ENCODE results near the gene STX17.

Gene STX17

DNA sequence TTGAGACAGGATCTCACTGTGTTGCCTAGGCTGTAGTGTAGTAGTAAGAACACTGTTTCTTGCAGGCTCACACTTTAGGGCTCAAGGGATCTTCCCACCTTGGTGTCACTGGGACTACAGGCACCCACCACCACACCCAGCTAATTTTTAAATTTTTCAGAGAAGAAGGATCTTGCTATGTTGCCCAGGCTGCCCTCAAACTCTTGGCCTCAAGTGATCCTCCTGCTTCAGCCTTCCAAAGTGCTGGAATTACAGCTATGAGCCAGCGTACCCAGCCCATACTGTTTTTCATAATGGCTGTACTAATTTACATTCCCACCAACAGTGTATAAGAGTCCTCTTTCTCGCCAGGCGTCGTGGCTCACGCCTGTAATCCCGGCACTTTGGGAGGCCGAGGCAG lies 5.1 kb downstream of the STX17 start:
- H3K36me3 ChIP-seq, result peaks cover 16% of the 10 kb centered on the region
- no peak overlapping the region for H3K4me3 ChIP-seq (ENCODE audit: low read depth, low read length)
- no peak overlapping the region for H3K27ac ChIP-seq
- no peaks in the 10 kb centered on the region for H3K27me3 ChIP-seq (ENCODE audit: insufficient read depth, low read depth, severe bottlenecking)
- DNase-seq, result no peak
- peaks cover 3% of the 10 kb centered on the region for H3K9me3 ChIP-seq (ENCODE audit: severe bottlenecking)
- no peak for TF ChIP-seq CTCF (IDR thresholded peaks at IDR 0.05; ENCODE audit: low read depth, low read length)

DNA sequence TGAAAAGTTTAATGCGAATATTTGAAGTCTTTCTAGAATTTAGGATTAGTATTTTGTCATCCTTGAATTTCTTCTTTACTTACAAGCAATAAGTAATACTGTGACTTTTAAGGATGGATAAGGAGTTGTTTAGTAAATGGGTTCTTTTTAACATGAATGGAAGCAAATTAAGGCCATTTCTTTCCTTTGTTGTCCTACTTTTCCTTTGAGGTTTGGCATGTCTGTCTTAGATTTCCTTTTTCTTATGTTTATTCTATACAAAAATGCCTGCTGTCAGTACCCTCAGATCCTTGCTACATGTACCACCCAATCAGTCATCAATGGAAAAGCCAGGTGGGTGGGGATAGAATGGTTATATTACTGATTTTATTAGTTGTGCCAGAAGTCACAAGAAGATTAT lies 10.2 kb downstream of the STX17 start:
- H3K9me3 ChIP-seq (ENCODE audit: severe bottlenecking), result no peaks in the 10 kb centered on the region
- no peak overlapping the region for H3K27ac ChIP-seq
- H3K4me3 ChIP-seq (ENCODE audit: low read depth, low read length), result no peak overlapping the region
- no peak for TF ChIP-seq CTCF (IDR thresholded peaks at IDR 0.05; ENCODE audit: low read depth, low read length)
- no peak for DNase-seq
- H3K36me3 ChIP-seq, result peaks cover 29% of the 10 kb centered on the region
- H3K27me3 ChIP-seq (ENCODE audit: insufficient read depth, low read depth, severe bottlenecking), result no peaks in the 10 kb centered on the region

DNA sequence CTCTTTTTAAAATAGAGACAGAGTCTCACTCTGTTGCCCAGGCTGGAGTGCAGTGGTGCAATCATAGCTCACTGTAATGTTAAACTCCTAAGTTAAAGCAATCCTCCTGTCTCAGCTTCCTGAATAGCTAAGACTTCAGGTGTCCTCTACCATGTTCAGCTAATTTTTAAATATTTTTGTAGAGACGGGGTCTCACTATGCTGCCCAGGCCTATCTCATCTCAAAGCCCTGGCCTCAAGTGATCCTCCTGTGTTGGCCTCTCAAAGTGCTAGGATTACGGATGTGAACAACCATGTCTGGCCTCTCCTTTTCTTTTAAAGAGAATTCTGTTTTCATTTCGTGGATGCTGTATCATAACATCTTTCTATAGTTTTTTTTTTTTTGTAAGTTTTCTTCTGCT lies 11.7 kb downstream of the STX17 start:
- DNase-seq, result no peak
- no peak overlapping the region for H3K4me3 ChIP-seq (ENCODE audit: low read depth, low read length)
- H3K9me3 ChIP-seq (ENCODE audit: severe bottlenecking), result no peaks in the 10 kb centered on the region
- H3K36me3 ChIP-seq, result peaks cover 35% of the 10 kb centered on the region
- no peak overlapping the region for H3K27ac ChIP-seq
- H3K27me3 ChIP-seq (ENCODE audit: insufficient read depth, low read depth, severe bottlenecking), result no peaks in the 10 kb centered on the region
- TF ChIP-seq CTCF (IDR thresholded peaks at IDR 0.05; ENCODE audit: low read depth, low read length), result no peak

GRCh38 chr9:99919930-99920329 lies 13.5 kb downstream of the STX17 start:
- Histone ChIP-seq H3K4me3 (ENCODE audit: low read depth, low read length) (no peak overlapping the region), H3K27ac (no peak overlapping the region), H3K9me3 (ENCODE audit: severe bottlenecking) (no peaks in the 10 kb centered on the region), H3K36me3 (peaks cover 35% of the 10 kb centered on the region), H3K27me3 (ENCODE audit: insufficient read depth, low read depth, severe bottlenecking) (no peaks in the 10 kb centered on the region)
- no peak for TF ChIP-seq CTCF (IDR thresholded peaks at IDR 0.05; ENCODE audit: low read depth, low read length)
- no peak for DNase-seq

- H3K36me3 ChIP-seq, result peaks cover 19% of the 10 kb centered on the region
- no peaks in the 10 kb centered on the region for H3K9me3 ChIP-seq (ENCODE audit: severe bottlenecking)
- H3K27ac ChIP-seq, result no peak overlapping the region
- no peaks in the 10 kb centered on the region for H3K27me3 ChIP-seq (ENCODE audit: insufficient read depth, low read depth, severe bottlenecking)
- TF ChIP-seq CTCF (IDR thresholded peaks at IDR 0.05; ENCODE audit: low read depth, low read length), result no peak
- H3K4me3 ChIP-seq (ENCODE audit: low read depth, low read length), result no peak overlapping the region
- no peak for DNase-seq
These were observed 15.6 kb downstream of the STX17 start for GRCh38 chr9:99921875-99922710.

DNA sequence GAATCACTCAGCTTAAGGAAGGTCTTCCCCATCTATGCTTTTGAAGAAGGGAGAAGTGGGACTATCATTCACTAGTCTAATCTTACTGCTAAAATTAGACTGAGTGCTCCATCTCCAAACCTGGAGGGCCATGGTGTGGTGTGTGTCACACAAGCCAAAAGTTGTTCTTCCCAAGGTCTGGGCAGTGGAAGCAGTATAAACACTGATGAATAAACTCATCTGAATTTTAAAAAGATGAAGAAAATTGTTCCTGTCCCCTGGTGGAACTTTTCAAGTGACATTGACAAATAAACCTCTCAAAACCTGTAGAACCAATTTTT lies 16.2 kb downstream of the STX17 start:
- no peak for DNase-seq
- Histone ChIP-seq H3K9me3 (ENCODE audit: severe bottlenecking) (no peaks in the 10 kb centered on the region), H3K27me3 (ENCODE audit: insufficient read depth, low read depth, severe bottlenecking) (no peaks in the 10 kb centered on the region), H3K27ac (no peak overlapping the region), H3K4me3 (ENCODE audit: low read depth, low read length) (no peak overlapping the region), H3K36me3 (peaks cover 14% of the 10 kb centered on the region)
- TF ChIP-seq CTCF (IDR thresholded peaks at IDR 0.05; ENCODE audit: low read depth, low read length), result no peak
